Neuronal stem cell (in vitro differentiated cells): ENCODE data around the gene CZIB.
A peak's percentile ranks its signal among the peaks of the same experiment; 100 is the strongest.

Source experiments
- DNase-seq: peaks from one replicate; pipeline ENCODE4 v3.0.0-alpha.2; 2013; ENCODE audit warnings: low spot score
- H2AFZ ChIP-seq: one replicate; pipeline ENCODE4 v1.6.1; 2013; ENCODE audit warnings: mild to moderate bottlenecking, low read length, inconsistent platforms
- H2AK5ac ChIP-seq: 2 replicates; pipeline ENCODE4 v1.6.1; 2013; ENCODE audit warnings: low read depth, mild to moderate bottlenecking, inconsistent platforms, low read length, moderate library complexity, mixed read lengths
- H2BK120ac ChIP-seq: 2 replicates; pipeline ENCODE4 v1.6.1; 2013; ENCODE audit warnings: low read depth, mild to moderate bottlenecking, inconsistent platforms, low read length, moderate library complexity, mixed read lengths
- H2BK12ac ChIP-seq: one replicate; pipeline ENCODE4 v1.6.1; 2013; ENCODE audit warnings: low read length, inconsistent platforms
- H2BK15ac ChIP-seq: 2 replicates; pipeline ENCODE4 v1.6.1; 2013; ENCODE audit warnings: mild to moderate bottlenecking, low read length, inconsistent platforms, mixed read lengths
- H2BK5ac ChIP-seq: one replicate; pipeline ENCODE4 v1.6.1; 2013; ENCODE audit warnings: inconsistent platforms, mild to moderate bottlenecking, low read length, moderate library complexity
- H3K14ac ChIP-seq: one replicate; pipeline ENCODE4 v1.6.1; 2013; ENCODE audit warnings: low read length, inconsistent platforms
- H3K18ac ChIP-seq: 2 replicates; pipeline ENCODE4 v1.6.1; 2013; ENCODE audit warnings: low read length, inconsistent platforms
- H3K23ac ChIP-seq: 2 replicates; pipeline ENCODE4 v1.6.1; 2013; ENCODE audit warnings: low read depth, mild to moderate bottlenecking, mixed read lengths, low read length, inconsistent platforms; ENCODE audit not compliant: poor library complexity
- H3K27ac ChIP-seq: replicated peaks from 3 replicates; pipeline ENCODE4 v1.5.1; 2013; ENCODE audit warnings: low read length, inconsistent platforms
- H3K27me3 ChIP-seq, 3 experiments: 2 replicates each; pipeline ENCODE4 v1.6.1; 2013; ENCODE audit warnings: low read length in 3 of 3, mild to moderate bottlenecking in 2 of 3, inconsistent platforms in 1 of 3, low read depth in 1 of 3, mixed read lengths in 1 of 3, moderate library complexity in 1 of 3; ENCODE audit not compliant: control insufficient read depth in 3 of 3, insufficient read depth in 3 of 3
- H3K36me3 ChIP-seq, 2 donors: replicated peaks in 1 of 2; 2 replicates each; pipeline ENCODE4 v1.6.1; 2013; ENCODE audit warnings: low read length in 2 of 2; ENCODE audit not compliant: control insufficient read depth in 2 of 2, insufficient read depth in 2 of 2
- H3K4ac ChIP-seq: 2 replicates; pipeline ENCODE4 v1.6.1; 2013; ENCODE audit warnings: inconsistent platforms, mild to moderate bottlenecking, low read length, moderate library complexity
- H3K4me1 ChIP-seq, 2 donors: 1 replicate in 1 of 2; 2 replicates in 1 of 2; pipeline ENCODE4 v1.6.1; 2013; ENCODE audit warnings: low read length in 2 of 2, low read depth in 1 of 2; ENCODE audit not compliant: control insufficient read depth in 2 of 2, insufficient read depth in 1 of 2
- H3K4me2 ChIP-seq: one replicate; pipeline ENCODE4 v1.6.1; 2013; ENCODE audit warnings: mild to moderate bottlenecking, low read length, inconsistent platforms; ENCODE audit not compliant: insufficient read depth, poor library complexity, severe bottlenecking
- H3K4me3 ChIP-seq, 2 donors: 2 replicates each; pipeline ENCODE4 v1.5.1; 2013; ENCODE audit warnings: low read length in 2 of 2, mild to moderate bottlenecking in 2 of 2, inconsistent platforms in 1 of 2, moderate library complexity in 1 of 2
- H3K79me1 ChIP-seq: one replicate; pipeline ENCODE4 v1.6.1; 2013; ENCODE audit warnings: low read depth, mild to moderate bottlenecking, inconsistent platforms, low read length, moderate library complexity
- H3K9ac ChIP-seq: one replicate; pipeline ENCODE4 v1.6.1; 2013; ENCODE audit warnings: mild to moderate bottlenecking, low read depth, low read length, inconsistent platforms; ENCODE audit not compliant: poor library complexity
- H3K9me3 ChIP-seq, 2 donors: replicated peaks in 1 of 2; 2 replicates each; pipeline versions ENCODE3 to v1.6.1; 2013; ENCODE audit warnings: low read length in 2 of 2, mild to moderate bottlenecking in 2 of 2, inconsistent platforms in 1 of 2, low read depth in 1 of 2, mixed read lengths in 1 of 2, moderate library complexity in 1 of 2; ENCODE audit not compliant: control insufficient read depth in 2 of 2, insufficient read depth in 1 of 2
- H4K8ac ChIP-seq: one replicate; pipeline ENCODE4 v1.6.1; 2013; ENCODE audit warnings: low read depth, mild to moderate bottlenecking, inconsistent platforms, low read length, moderate library complexity
- H4K91ac ChIP-seq: one replicate; pipeline ENCODE4 v1.6.1; 2013; ENCODE audit warnings: low read length, low read depth, mild to moderate bottlenecking, inconsistent platforms; ENCODE audit not compliant: poor library complexity
- WGBS, 2 donors: extraction: QIAGEN DNeasy Blood & Tissue Kit; methylation state at CpG; one replicate each; pipeline ENCODE4 v1.1.7; 2013; ENCODE audit warnings: missing lambda C conversion rate in 2 of 2, mixed read lengths in 1 of 2; ENCODE audit not compliant: insufficient read length in 2 of 2, insufficient replicate concordance in 1 of 2; ENCODE audit errors: extremely low coverage in 2 of 2; 5-methylcytosine and 5-hydroxymethylcytosine counted together

The CZIB gene

DNA sequence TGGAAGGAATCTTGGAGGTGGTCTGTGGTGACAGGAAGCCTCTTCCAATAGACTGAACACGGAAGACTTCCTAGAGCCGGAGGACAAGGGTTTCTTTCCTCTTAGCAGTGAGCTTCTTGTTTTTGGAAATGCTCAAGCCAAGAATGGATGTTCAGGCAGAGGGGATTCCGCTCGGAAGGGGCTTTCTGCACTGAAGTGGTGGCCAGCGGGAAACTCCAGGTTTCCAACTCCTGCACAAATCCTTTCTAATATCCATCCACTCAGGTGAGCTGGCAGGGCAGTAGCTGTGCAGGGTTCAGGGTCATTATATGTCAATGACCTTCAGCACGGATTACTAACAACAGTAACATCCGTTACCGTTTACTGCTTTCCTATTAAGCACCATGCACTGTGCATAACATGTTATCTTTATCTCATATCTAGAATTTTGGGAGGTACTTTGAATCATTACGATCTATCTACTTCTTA is 24.4 kb downstream of the CZIB start:
- Histone ChIP-seq H3K27me3 (peaks cover 0 to 6% (median 0%) of the 10 kb centered on the region in 3 experiments), H3K27ac (no peak overlapping the region), H2AFZ (peak overlapping the region; percentile 95), H3K4me1 (peaks cover 5 to 12% of the 10 kb centered on the region in 2 donors), H3K36me3 (peaks cover 4 to 6% of the 10 kb centered on the region in 2 donors), H3K4me2 (peak overlapping the region; percentile 88), H4K91ac (no peak overlapping the region), H2BK15ac (no peak overlapping the region), H3K14ac (no peak overlapping the region), H3K4ac (no peak overlapping the region), H4K8ac (no peak overlapping the region), H2BK12ac (no peak overlapping the region), H2AK5ac (no peak overlapping the region), H3K9ac (no peak overlapping the region), H3K4me3 (peak overlapping the region in 1 of 2 donors; percentile 88), H3K18ac (no peak overlapping the region), H2BK5ac (no peak overlapping the region), H3K23ac (no peak overlapping the region), H3K9me3 (no peaks in the 10 kb centered on the region), H3K79me1 (peaks cover 6% of the 10 kb centered on the region), H2BK120ac (no peak overlapping the region)
- DNase-seq, result no peak
- WGBS, 2 donors, result no CpG with 5 or more reads among the region's 9 CpGs

DNA sequence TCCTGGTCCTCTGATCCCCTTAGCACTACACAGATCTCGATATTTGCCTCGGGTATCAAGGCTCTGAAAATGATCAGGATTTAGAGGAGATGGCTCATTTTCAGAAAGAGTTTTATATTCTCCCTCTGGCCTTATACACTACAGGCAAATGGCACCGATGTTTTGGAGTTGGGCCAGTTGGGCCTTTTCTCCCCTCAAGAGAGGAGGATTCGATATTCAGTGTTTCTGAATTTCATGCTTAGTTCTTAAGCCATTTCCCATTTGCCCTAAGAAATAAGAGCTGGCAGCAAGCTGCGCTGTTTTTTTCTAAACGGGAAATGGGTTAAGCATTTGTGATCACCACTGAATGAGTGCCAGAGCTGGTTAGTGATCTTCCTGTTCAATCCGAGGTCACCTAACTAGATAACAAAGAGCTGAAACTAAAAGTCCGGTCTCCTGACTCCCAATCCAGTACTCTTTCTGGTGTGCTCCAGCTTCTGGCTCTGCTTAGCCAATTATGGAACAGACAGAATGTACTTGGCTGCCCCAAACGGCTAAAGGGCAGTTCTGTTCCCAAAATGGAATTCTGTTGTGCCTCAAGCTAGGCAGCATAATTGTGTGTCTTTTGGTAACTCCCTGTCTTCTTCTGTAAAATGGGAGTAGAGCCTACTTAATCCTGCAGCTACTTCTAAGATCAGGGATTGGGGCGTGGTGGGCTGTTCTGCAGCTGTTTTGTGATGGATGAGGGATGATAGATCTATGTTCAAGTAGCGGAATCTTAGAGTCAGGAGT is 25.0 kb downstream of the CZIB start:
- H3K4me3 ChIP-seq, result no peak overlapping the region
- H2BK12ac ChIP-seq, result no peak overlapping the region
- H2BK15ac ChIP-seq, result no peak overlapping the region
- H3K4ac ChIP-seq, result no peak overlapping the region
- H2AFZ ChIP-seq, result peak overlapping the region; percentile 95
- H3K36me3 ChIP-seq, result peaks cover 0 to 3% of the 10 kb centered on the region in 2 donors
- no peak overlapping the region for H3K23ac ChIP-seq
- H3K27ac ChIP-seq, result no peak overlapping the region
- no peak overlapping the region for H3K9ac ChIP-seq
- H3K9me3 ChIP-seq, result no peaks in the 10 kb centered on the region
- H3K27me3 ChIP-seq, result peaks cover 0 to 6% (median 0%) of the 10 kb centered on the region in 3 experiments
- no peak overlapping the region for H2BK120ac ChIP-seq
- H3K4me2 ChIP-seq, result no peak overlapping the region
- no CpG with 5 or more reads among the region's 11 CpGs for WGBS, 2 donors
- no peak overlapping the region for H3K18ac ChIP-seq
- H3K79me1 ChIP-seq, result peaks cover 6% of the 10 kb centered on the region
- H4K91ac ChIP-seq, result no peak overlapping the region
- H3K14ac ChIP-seq, result no peak overlapping the region
- peaks cover 5 to 12% of the 10 kb centered on the region in 2 donors for H3K4me1 ChIP-seq
- H2AK5ac ChIP-seq, result no peak overlapping the region
- no peak overlapping the region for H2BK5ac ChIP-seq
- DNase-seq, result no peak
- no peak overlapping the region for H4K8ac ChIP-seq

DNA sequence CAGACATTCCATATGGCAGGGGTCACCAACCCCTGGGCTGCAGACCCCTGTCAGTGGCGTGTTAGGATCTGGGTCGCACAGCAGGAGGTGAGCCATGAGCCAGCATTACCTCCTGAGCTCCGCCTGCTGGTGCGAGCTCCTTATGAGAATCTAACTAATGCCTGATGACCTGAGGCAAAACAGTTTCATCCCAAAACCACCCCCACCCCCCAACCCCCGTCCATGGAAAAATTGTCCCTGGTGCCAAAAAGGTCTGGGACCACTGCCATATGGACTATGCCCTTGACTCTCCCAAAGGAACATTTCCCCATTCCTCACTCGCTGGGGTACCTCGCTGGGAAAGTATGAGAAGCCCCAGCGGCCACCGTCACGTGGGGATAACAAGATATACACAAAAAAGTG is 30.2 kb downstream of the CZIB start:
- Histone ChIP-seq H3K9ac (no peak overlapping the region), H3K79me1 (no peaks in the 10 kb centered on the region), H4K8ac (no peak overlapping the region), H3K27me3 (peaks cover 0 to 32% (median 0%) of the 10 kb centered on the region in 3 experiments), H2BK120ac (no peak overlapping the region), H3K14ac (no peak overlapping the region), H2BK12ac (no peak overlapping the region), H3K4me3 (no peak overlapping the region), H3K36me3 (no peaks in the 10 kb centered on the region), H3K9me3 (no peaks in the 10 kb centered on the region), H3K4ac (no peak overlapping the region), H3K23ac (no peak overlapping the region), H2AFZ (no peak overlapping the region), H3K4me1 (no peaks in the 10 kb centered on the region), H2BK5ac (no peak overlapping the region), H3K27ac (no peak overlapping the region), H2AK5ac (no peak overlapping the region), H3K4me2 (no peak overlapping the region), H2BK15ac (no peak overlapping the region), H4K91ac (no peak overlapping the region), H3K18ac (no peak overlapping the region)
- no peak for DNase-seq
- WGBS, 2 donors, result no CpG with 5 or more reads among the region's 10 CpGs

DNA sequence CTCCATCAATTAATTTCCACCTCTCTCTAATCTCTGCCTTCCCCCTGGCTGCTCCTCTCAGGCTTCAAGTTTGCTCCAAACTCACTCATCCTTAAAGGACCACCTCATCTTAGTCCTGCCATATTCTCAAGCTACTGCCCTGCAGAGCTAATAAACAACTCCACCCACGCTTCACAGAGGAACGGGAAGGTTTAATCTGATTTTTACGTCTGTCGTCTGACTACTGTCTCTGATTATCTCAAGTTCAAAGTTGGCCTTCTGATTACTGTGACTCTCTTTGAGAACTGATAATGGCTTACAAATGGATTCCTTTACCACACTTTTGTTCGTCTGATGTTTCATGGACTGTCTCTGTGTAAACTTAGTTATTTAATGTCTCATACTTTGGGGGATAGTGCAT is 31.4 kb downstream of the CZIB start:
- H3K9ac ChIP-seq, result no peak overlapping the region
- H3K4me3 ChIP-seq, result no peak overlapping the region
- H3K14ac ChIP-seq, result no peak overlapping the region
- H3K27ac ChIP-seq, result no peak overlapping the region
- H2BK12ac ChIP-seq, result no peak overlapping the region
- H3K36me3 ChIP-seq, result no peaks in the 10 kb centered on the region
- no peaks in the 10 kb centered on the region for H3K79me1 ChIP-seq
- H3K9me3 ChIP-seq, result no peaks in the 10 kb centered on the region
- H3K4me2 ChIP-seq, result no peak overlapping the region
- H3K4ac ChIP-seq, result no peak overlapping the region
- WGBS, 2 donors, result no CpG with 5 or more reads among the region's 5 CpGs
- peaks cover 0 to 42% (median 0%) of the 10 kb centered on the region in 3 experiments for H3K27me3 ChIP-seq
- H4K8ac ChIP-seq, result no peak overlapping the region
- H3K23ac ChIP-seq, result no peak overlapping the region
- no peak overlapping the region for H2AFZ ChIP-seq
- no peaks in the 10 kb centered on the region for H3K4me1 ChIP-seq
- no peak overlapping the region for H2BK15ac ChIP-seq
- H3K18ac ChIP-seq, result no peak overlapping the region
- H2BK120ac ChIP-seq, result no peak overlapping the region
- no peak overlapping the region for H2AK5ac ChIP-seq
- H4K91ac ChIP-seq, result no peak overlapping the region
- H2BK5ac ChIP-seq, result no peak overlapping the region
- DNase-seq, result no peak
